Panc1 (cell line): ENCODE results near the gene TNFRSF17. TPM values are rescaled to one million over a fixed set of nuclear protein-coding genes. Genes with fewer than 3 reads are reported as not detected.
A peak's percentile ranks its signal among the peaks of the same experiment; 100 is the strongest.

Source experiments
- ATAC-seq: fragments of 200-7000 bp; cut with Tn5 transposase; 2 replicates; pipeline ENCODE4 v1.9.1; 2020; ENCODE audit warnings: mild to moderate bottlenecking, moderate library complexity
- BruUV-seq: library from RNA; stranded (reverse); fragments of 400-500 nt; replicated peaks from 2 replicates; lab custom pipeline; 2021; lab: Mats Ljungman, UMichigan
- CTCF ChIA-PET: fragments of 300-600 bp; sonication (Branson Sonifier 250); formaldehyde crosslinking; loops from one replicate; lab custom pipeline; 2022; ENCODE audit warnings: antibody characterized with exemption; lab: Charles Lee
- POLR2A ChIA-PET: fragments of 300-600 bp; sonication (Branson Sonifier 250); formaldehyde crosslinking; loops from one replicate; lab custom pipeline; 2022; ENCODE audit warnings: antibody characterized with exemption; lab: Charles Lee
- DNase-seq: peaks from one replicate; pipeline ENCODE4 v3.0.0-alpha.2; 2010; ENCODE audit warnings: low read depth, low spot score
- H3K27ac ChIP-seq: 2 replicates; pipeline ENCODE4 v1.5.1; 2011; ENCODE audit warnings: mild to moderate bottlenecking, low read length, inconsistent platforms
- H3K27me3 ChIP-seq: fragments of 200-500 bp; sonication (Bioruptor generic); 2 replicates; pipeline ENCODE4 v1.6.0; 2014; ENCODE audit warnings: low read length, inconsistent platforms; ENCODE audit not compliant: control insufficient read depth, insufficient read depth
- H3K36me3 ChIP-seq: fragments of 200-500 bp; sonication (Bioruptor generic); 2 replicates; pipeline ENCODE4 v1.5.1; 2014; ENCODE audit warnings: inconsistent platforms, mild to moderate bottlenecking, low read length, moderate library complexity; ENCODE audit not compliant: control insufficient read depth, insufficient read depth
- H3K4me1 ChIP-seq: 2 replicates; pipeline ENCODE4 v1.5.1; 2011; ENCODE audit warnings: inconsistent platforms, mild to moderate bottlenecking, low read length, moderate library complexity; ENCODE audit not compliant: control insufficient read depth, insufficient read depth
- H3K4me3 ChIP-seq, 2 experiments: 2 replicates each; pipeline ENCODE4 v1.5.1; 2011 to 2012; ENCODE audit warnings: low read depth in 2 of 2, low read length in 2 of 2, mild to moderate bottlenecking in 2 of 2, inconsistent platforms in 1 of 2, moderate library complexity in 1 of 2
- H3K9me3 ChIP-seq: fragments of 200-500 bp; sonication (Bioruptor generic); 2 replicates; pipeline ENCODE4 v1.5.1; 2014; ENCODE audit warnings: low read depth, mild to moderate bottlenecking, inconsistent platforms, low read length, moderate library complexity; ENCODE audit not compliant: control insufficient read depth, insufficient read depth
- POLR2AphosphoS5 ChIP-seq: IDR thresholded peaks from 2 replicates; pipeline ENCODE4 v1.6.1; 2012; ENCODE audit warnings: mild to moderate bottlenecking, low read depth, low read length, moderate library complexity
- SIN3A ChIP-seq: IDR thresholded peaks from 2 replicates; pipeline ENCODE4 v1.6.1; 2012; ENCODE audit warnings: low read depth, mild to moderate bottlenecking, low read length, moderate library complexity, borderline replicate concordance; ENCODE audit not compliant: insufficient read depth
- TCF7L2 ChIP-seq: IDR thresholded peaks from 2 replicates; pipeline ENCODE4 v1.6.1; 2011; ENCODE audit warnings: mild to moderate bottlenecking, low read depth, low read length, inconsistent platforms
- in situ Hi-C: cut with HindIII; loops from 2 replicates; pipeline ENCODE4 v1.10.0; 2016; ENCODE audit warnings: low sequenced_read_pairs, low pct_unique_long_range_greater_than_20kb
- intact Hi-C: fragments of 100-400 bp; cut with micrococcal nuclease; formaldehyde crosslinking; loops from one replicate; pipeline ENCODE4 v1.10.0; 2022; ENCODE audit not compliant: unreplicated experiment
- total RNA-seq: library from RNA; stranded (reverse); gene quantifications from one replicate; pipeline ENCODE4 v1.2.1, GENCODE V29; 2021; ENCODE audit not compliant: unreplicated experiment
- TF ChIP-seq, protein P1 (sequence below): fragments of 450-650 bp; IDR thresholded peaks from 2 replicates; pipeline ENCODE4 v1.5.1; 2017; ENCODE audit warnings: mild to moderate bottlenecking
- TF ChIP-seq, protein P2 (sequence below), 2 experiments: IDR thresholded peaks; 2 replicates each; pipeline ENCODE4 v1.6.1; 2011 to 2012; ENCODE audit warnings: low read depth in 2 of 2, control low read depth in 1 of 2, low read length in 1 of 2, mild to moderate bottlenecking in 1 of 2, moderate library complexity in 1 of 2; ENCODE audit not compliant: insufficient read depth in 1 of 2

The TNFRSF17 gene
- total RNA-seq, 1 experiment from 2014 or later, result not detected

DNA sequence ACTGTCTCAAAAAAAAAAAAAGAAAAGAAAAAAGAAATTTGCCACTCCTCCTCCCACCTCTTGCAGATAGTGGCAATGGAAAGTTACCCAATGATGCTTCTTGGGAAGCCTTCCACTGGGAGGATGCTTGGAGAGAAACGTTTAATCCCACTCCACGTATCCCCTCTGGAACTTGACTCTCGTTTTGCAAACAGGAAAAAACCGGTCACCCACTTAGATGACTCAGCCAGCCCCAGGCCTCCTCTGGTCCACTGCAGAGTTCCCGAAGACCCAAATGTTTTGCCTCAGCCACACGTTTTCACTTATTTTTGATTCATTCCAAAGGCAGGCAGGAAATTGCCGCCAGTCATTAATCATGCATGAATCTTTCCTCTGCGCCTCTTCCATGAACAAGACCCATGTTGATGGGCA is 9.3 kb upstream of the TNFRSF17 start:
- no peaks in the 10 kb centered on the region for H3K9me3 ChIP-seq
- H3K27ac ChIP-seq, result no peak overlapping the region
- H3K27me3 ChIP-seq, result no peaks in the 10 kb centered on the region
- BruUV-seq, result no TSS peak
- ATAC-seq (peak; percentile 39; the same call in 1 of the 2 replicates), DNase-seq (no peak)
- H3K4me3 ChIP-seq, result no peak overlapping the region
- CTCF ChIA-PET, result interaction anchor here (1.1 kb wide), 1 partner anchor 113 kb away, joined by 3 read pairs; no protein-coding TSS in a partner anchor
- TF ChIP-seq, protein P1, sequence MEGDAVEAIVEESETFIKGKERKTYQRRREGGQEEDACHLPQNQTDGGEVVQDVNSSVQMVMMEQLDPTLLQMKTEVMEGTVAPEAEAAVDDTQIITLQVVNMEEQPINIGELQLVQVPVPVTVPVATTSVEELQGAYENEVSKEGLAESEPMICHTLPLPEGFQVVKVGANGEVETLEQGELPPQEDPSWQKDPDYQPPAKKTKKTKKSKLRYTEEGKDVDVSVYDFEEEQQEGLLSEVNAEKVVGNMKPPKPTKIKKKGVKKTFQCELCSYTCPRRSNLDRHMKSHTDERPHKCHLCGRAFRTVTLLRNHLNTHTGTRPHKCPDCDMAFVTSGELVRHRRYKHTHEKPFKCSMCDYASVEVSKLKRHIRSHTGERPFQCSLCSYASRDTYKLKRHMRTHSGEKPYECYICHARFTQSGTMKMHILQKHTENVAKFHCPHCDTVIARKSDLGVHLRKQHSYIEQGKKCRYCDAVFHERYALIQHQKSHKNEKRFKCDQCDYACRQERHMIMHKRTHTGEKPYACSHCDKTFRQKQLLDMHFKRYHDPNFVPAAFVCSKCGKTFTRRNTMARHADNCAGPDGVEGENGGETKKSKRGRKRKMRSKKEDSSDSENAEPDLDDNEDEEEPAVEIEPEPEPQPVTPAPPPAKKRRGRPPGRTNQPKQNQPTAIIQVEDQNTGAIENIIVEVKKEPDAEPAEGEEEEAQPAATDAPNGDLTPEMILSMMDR, result no peak
- TF ChIP-seq, protein P2, sequence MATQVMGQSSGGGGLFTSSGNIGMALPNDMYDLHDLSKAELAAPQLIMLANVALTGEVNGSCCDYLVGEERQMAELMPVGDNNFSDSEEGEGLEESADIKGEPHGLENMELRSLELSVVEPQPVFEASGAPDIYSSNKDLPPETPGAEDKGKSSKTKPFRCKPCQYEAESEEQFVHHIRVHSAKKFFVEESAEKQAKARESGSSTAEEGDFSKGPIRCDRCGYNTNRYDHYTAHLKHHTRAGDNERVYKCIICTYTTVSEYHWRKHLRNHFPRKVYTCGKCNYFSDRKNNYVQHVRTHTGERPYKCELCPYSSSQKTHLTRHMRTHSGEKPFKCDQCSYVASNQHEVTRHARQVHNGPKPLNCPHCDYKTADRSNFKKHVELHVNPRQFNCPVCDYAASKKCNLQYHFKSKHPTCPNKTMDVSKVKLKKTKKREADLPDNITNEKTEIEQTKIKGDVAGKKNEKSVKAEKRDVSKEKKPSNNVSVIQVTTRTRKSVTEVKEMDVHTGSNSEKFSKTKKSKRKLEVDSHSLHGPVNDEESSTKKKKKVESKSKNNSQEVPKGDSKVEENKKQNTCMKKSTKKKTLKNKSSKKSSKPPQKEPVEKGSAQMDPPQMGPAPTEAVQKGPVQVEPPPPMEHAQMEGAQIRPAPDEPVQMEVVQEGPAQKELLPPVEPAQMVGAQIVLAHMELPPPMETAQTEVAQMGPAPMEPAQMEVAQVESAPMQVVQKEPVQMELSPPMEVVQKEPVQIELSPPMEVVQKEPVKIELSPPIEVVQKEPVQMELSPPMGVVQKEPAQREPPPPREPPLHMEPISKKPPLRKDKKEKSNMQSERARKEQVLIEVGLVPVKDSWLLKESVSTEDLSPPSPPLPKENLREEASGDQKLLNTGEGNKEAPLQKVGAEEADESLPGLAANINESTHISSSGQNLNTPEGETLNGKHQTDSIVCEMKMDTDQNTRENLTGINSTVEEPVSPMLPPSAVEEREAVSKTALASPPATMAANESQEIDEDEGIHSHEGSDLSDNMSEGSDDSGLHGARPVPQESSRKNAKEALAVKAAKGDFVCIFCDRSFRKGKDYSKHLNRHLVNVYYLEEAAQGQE (IDR thresholded peaks at IDR 0.05; ENCODE audit: insufficient read depth in 1 of 2, low read depth in 2 of 2, low read length in 1 of 2), result no peak
- intact Hi-C loops, result no loop called here
- H3K36me3 ChIP-seq, result no peaks in the 10 kb centered on the region
- in situ Hi-C loops, result no loop called here
- no peaks in the 10 kb centered on the region for H3K4me1 ChIP-seq
- POLR2A ChIA-PET, result no interaction called here

DNA sequence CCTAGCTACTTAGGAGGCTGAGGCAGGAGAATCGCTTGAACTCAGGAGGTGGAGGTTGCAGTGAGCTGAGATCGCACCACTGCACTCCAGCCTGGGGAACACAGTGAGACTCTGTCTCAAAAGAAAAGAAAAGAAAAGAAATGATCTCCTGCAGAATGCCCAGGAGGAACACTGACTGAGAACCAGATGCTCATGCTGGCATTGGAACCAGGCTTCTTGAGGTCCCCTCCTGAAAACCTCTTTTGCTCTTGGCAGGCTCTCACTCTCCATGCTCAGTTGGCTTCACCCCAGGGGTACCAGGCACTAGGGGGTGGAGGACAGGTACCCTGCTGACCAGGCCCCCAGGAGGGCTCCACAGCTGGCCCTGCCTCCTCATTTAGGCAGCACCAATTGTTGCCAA is 8.5 kb upstream of the TNFRSF17 start:
- no peak overlapping the region for H3K27ac ChIP-seq

More for the DNA sequence above, 8.5 kb upstream of the TNFRSF17 start:
- intact Hi-C loops, result no loop called here
- Histone ChIP-seq H3K27me3 (no peaks in the 10 kb centered on the region), H3K36me3 (no peaks in the 10 kb centered on the region), H3K4me3 (no peak overlapping the region), H3K9me3 (no peaks in the 10 kb centered on the region), H3K4me1 (no peaks in the 10 kb centered on the region)
- TF ChIP-seq SIN3A (no peak), TCF7L2 (no peak), POLR2AphosphoS5 (no peak)
- TF ChIP-seq, protein P1, result no peak
- TF ChIP-seq, protein P2 (IDR thresholded peaks at IDR 0.05; ENCODE audit: insufficient read depth in 1 of 2, low read depth in 2 of 2, low read length in 1 of 2), result no peak
- CTCF ChIA-PET, result no interaction called here
- POLR2A ChIA-PET, result no interaction called here
- DNase-seq (no peak), ATAC-seq (no peak)
- BruUV-seq, result no TSS peak
- in situ Hi-C loops, result no loop called here
